ENCODE results near the gene NDUFS7. TPM values are rescaled to one million over a fixed set of nuclear protein-coding genes. Genes with fewer than 3 reads are reported as not detected.
A peak's percentile ranks its signal among the peaks of the same experiment; 100 is the strongest.

NDUFS7 gene
- 100 to 1,000 TPM; 209 to 227 (median 213) TPM for polyA plus RNA-seq

DNA sequence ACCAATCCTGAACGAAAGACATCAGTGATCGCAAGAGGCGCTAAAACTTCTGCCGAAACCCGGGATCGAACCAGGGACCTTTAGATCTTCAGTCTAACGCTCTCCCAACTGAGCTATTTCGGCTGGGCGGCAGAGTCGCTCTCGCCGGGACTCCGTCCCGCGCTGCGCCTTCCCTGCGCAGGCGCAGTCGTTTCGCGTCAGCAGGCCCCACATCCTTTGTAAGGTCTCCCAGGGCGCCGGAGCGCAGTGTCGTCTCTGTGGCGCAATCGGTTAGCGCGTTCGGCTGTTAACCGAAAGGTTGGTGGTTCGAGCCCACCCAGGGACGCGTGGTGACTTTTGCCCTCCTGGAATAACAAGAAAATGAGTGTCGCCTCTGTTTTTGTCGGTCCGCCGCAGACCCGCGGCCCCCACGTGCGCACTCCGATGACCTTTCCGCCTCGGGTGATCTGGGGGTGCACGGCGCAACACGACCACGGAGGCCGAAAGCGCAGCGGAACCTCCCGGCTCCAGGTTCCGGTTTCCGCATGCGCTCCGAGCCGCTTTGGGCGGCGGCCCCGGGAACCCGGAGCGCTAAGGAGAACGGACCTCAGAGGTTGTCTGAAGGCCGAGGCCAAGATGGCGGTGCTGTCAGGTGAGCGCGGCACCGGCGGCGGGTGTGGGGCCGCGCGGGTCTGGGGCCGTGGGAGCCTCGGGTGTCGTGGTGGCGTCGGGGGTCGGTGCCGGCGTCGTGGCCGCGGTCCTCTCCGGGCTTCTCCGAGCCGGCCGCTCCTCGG, at the start of gene NDUFS7:
Gene NDUFS7, plus strand, starts transcription at position 596 of the 773 bp plus-strand sequence. Its CDS starts 20 bp downstream, at position 616.
- peaks cover 24% of the 10 kb centered on the region in 2 donors for H3K4me1 Mint-ChIP-seq
- H3K4me3 Mint-ChIP-seq: peak within 1 kb of the TSS; percentile 93 to 98 (median 95)
- peaks cover 0 to 5% (median 4%) of the 10 kb centered on the region in 6 donors for H3K9me3 Mint-ChIP-seq
- peaks cover 12 to 20% (median 18%) of the 10 kb centered on the region in 3 donors for H3K27me3 Mint-ChIP-seq (ENCODE audit: low read depth in 3 of 3)
- H3K27ac Mint-ChIP-seq: peak within 1 kb of the TSS; percentile 92 to 100 (median 97)
- DNase-seq: peak; percentile 94 to 95 (median 94)
- H3K36me3 Mint-ChIP-seq: peaks cover 0 to 2% (median 0%) of the 10 kb centered on the region in 3 donors

DNA sequence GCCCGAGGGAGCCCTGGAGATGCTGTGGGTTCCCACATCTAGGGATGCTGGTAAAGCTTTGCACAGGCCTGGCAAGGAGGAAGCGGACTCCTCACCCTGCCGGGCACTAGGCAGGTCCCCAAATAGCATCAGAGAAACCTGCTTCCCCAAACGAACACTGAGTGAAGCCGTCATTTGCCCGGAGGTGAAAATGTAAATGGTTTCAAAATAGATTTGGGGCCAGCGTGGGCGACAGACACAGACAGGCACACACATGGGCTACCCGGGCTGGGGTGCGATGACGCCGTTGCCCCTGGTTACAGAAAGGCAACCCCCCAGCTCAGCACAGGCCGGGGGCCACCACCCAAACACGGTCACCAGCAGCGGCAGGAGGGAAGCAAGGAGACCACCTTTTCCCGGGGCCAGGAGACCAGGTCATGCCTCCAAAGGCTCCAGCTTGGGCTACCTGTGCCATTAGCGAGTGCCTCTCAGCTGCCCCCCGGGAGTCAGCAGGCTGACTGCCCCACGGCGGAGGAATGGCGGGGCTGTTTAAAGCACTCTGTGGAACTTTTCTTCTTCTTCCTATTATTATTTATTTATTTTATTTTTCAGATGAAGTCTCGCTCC, 47.5 kb upstream of the NDUFS7 start:
- H3K27ac Mint-ChIP-seq: no peak overlapping the region
- H3K4me1 Mint-ChIP-seq: no peaks in the 10 kb centered on the region
- H3K27me3 Mint-ChIP-seq (ENCODE audit: low read depth in 3 of 3): peaks cover 0 to 2% (median 0%) of the 10 kb centered on the region in 3 donors
- H3K4me3 Mint-ChIP-seq: no peak overlapping the region
- no peaks in the 10 kb centered on the region for H3K36me3 Mint-ChIP-seq
- no peak for DNase-seq
- H3K9me3 Mint-ChIP-seq: no peaks in the 10 kb centered on the region

DNA sequence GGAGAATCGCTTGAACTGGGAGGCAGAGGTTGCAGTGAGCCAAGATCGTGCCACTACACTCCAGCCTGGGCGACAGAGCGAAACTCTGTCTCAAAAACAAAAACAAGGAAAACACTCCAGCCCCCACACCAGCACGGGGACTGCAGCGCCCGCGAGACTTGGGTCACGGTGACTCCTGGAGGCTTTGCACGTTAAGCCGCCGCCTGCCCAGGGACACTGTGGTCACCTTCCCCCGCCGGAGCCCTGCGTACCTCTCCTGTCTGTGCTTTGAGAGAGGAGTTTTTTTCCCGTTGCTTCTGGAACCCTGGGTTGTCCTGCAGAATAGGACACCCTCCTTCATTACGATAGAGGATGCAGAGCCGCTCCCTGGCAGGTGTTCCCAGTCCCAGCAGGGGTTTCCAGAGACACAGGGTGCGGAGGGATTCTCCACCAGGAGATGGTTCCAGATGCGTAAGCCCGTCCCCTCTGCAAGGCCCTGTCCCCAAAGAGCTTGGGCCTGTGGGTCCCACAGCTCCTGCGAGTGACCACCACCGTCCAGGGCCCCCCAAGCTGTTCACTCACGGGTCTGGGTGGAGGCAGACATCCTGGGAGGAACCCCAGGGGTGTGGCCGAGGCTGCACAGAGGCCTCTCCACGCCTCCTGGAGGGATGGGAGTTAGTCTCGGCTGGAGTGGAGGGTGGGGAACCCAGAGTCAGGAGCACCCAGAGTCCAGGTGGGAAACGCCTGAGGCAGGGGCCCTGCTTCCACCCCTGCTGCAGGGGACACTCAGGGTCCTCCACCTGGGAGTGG, 42.8 kb upstream of the NDUFS7 start:
- Mint-ChIP-seq H3K36me3 (no peaks in the 10 kb centered on the region), H3K27me3 (ENCODE audit: low read depth in 3 of 3) (peaks cover 0 to 2% (median 1%) of the 10 kb centered on the region in 3 donors), H3K27ac (no peak overlapping the region), H3K9me3 (no peaks in the 10 kb centered on the region), H3K4me1 (peaks cover 0 to 3% of the 10 kb centered on the region in 2 donors), H3K4me3 (no peak overlapping the region)
- no peak for DNase-seq

DNA sequence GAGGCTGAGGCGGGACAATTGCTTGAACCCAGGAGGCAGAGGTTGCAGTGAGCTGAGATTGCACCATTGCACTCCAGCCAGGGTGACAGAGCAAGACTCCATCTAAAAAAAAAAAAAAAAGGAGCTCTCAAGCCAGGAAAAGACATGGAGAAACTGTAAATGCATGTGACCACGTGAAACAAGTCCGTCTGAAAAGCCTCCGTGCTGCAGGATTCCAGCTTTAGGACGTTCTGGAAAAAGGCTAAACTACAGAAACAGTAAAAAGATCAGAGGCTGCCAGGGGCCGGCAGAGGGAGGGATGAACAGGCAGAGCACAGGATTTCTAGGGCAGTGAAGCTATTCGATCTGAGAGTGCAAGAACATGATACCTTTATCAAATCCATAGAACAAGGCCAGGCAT, 40.7 kb upstream of the NDUFS7 start:
- no peaks in the 10 kb centered on the region for H3K36me3 Mint-ChIP-seq
- no peak overlapping the region for H3K27ac Mint-ChIP-seq
- no peaks in the 10 kb centered on the region for H3K9me3 Mint-ChIP-seq
- peaks cover 0 to 3% of the 10 kb centered on the region in 2 donors for H3K4me1 Mint-ChIP-seq
- no peak overlapping the region for H3K4me3 Mint-ChIP-seq
- peaks cover 0 to 2% (median 1%) of the 10 kb centered on the region in 3 donors for H3K27me3 Mint-ChIP-seq (ENCODE audit: low read depth in 3 of 3)
- no peak for DNase-seq

DNA sequence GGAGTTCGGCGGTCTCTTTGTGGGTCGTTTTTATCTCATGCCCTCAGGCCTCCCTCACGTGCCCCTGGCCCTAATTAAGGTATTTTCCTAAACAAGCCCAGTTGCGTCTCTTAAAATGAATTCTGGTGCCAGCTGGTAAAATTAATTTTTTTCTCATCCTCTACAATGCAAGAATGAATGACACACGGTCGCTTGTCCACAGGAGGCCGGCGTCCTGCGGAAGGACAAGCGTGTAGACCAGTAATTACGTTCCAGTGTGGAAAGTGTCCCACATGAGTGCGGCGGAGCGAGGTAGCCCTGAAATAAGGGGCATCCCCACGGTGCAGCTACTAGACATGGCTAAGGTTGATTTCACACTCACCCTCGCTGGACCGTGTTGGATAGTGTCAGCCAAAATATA, 34.5 kb upstream of the NDUFS7 start:
- peaks cover 0 to 3% of the 10 kb centered on the region in 2 donors for H3K4me1 Mint-ChIP-seq
- H3K36me3 Mint-ChIP-seq: no peaks in the 10 kb centered on the region
- no peak overlapping the region for H3K27ac Mint-ChIP-seq
- no peak overlapping the region for H3K4me3 Mint-ChIP-seq
- no peak for DNase-seq
- no peaks in the 10 kb centered on the region for H3K9me3 Mint-ChIP-seq
- peaks cover 0 to 3% (median 2%) of the 10 kb centered on the region in 3 donors for H3K27me3 Mint-ChIP-seq (ENCODE audit: low read depth in 3 of 3)

DNA sequence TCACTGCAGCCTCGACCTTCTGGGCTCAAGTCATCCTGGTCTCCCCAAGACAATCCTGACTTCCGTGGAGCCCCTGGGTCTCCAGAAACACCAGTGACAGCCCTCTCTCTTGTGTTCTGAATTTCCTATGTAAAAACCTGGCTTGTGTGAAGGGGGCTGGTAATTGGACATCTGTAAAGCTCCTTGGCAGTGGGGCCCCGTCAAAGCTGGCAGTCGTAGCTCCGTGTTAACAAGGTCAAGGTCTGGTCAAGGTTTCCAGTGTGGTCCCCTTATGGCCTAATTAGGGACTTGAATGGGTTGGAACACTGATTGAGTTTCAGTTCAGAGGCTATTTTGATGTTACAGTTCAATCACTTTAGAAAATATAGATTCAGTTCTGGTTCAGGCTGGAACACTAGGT, 32.8 kb upstream of the NDUFS7 start:
- Mint-ChIP-seq H3K4me1 (peaks cover 7 to 8% of the 10 kb centered on the region in 2 donors), H3K36me3 (no peaks in the 10 kb centered on the region), H3K9me3 (no peaks in the 10 kb centered on the region), H3K4me3 (peak overlapping the region in 1 of 5 donors; percentile 12), H3K27me3 (ENCODE audit: low read depth in 3 of 3) (peaks cover 3 to 10% (median 5%) of the 10 kb centered on the region in 3 donors), H3K27ac (no peak overlapping the region)
- DNase-seq: no peak

DNA sequence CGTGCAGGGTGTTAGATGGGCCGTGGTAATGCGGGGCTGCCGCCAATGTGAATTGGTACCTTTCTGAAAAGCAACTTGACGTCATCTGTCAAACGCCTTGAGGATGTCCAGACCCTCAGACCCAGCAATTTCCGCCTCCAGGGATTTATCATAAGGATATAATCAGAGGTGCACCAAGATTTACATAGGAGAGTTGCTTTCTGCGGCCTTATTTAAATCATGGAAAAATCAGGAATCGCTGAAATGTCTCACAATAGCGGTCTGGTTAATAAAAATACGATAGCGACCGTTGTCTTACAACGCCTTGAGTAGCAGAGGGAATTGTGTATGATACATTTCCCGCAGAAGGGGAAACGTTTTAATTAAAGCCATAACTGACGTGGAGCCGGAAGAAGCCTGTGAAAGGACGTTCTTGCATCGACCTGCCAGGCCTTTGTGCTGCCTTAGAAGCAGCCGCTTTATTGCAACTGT, 32.3 kb upstream of the NDUFS7 start:
- DNase-seq: no peak
- H3K27ac Mint-ChIP-seq: no peak overlapping the region
- H3K4me1 Mint-ChIP-seq: peaks cover 13% of the 10 kb centered on the region in 2 donors
- peaks cover 4 to 13% (median 5%) of the 10 kb centered on the region in 3 donors for H3K27me3 Mint-ChIP-seq (ENCODE audit: low read depth in 3 of 3)
- H3K9me3 Mint-ChIP-seq: no peaks in the 10 kb centered on the region
- no peaks in the 10 kb centered on the region for H3K36me3 Mint-ChIP-seq
- peak overlapping the region in 2 of 5 donors; percentile 6 to 30 for H3K4me3 Mint-ChIP-seq

DNA sequence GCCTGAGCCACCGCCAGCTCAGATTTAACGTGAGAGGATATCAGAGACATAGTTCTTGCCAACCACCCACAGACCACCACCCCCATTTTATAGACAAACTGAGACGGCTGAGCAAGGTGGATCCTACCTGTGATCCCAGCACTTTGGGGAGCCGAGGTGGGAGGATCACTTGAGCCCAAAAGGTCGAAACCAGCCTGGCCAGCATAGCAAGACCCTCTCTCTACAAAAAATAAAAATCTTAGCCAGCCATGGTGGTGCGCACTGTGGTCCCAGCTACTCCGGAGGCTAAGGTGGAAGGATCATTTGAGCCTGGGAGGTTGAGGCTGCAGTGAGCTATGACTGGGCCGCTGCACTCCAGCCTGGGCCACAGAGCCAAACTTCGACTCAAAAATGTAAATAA, 30.6 kb upstream of the NDUFS7 start:
- Mint-ChIP-seq H3K4me3 (peak overlapping the region; percentile 29 to 62 (median 53)), H3K36me3 (peaks cover 1 to 13% (median 5%) of the 10 kb centered on the region in 3 donors), H3K27me3 (ENCODE audit: low read depth in 3 of 3) (peaks cover 4 to 13% (median 5%) of the 10 kb centered on the region in 3 donors), H3K27ac (no peak overlapping the region), H3K4me1 (peaks cover 16 to 19% of the 10 kb centered on the region in 2 donors), H3K9me3 (no peaks in the 10 kb centered on the region)
- DNase-seq: no peak

DNA sequence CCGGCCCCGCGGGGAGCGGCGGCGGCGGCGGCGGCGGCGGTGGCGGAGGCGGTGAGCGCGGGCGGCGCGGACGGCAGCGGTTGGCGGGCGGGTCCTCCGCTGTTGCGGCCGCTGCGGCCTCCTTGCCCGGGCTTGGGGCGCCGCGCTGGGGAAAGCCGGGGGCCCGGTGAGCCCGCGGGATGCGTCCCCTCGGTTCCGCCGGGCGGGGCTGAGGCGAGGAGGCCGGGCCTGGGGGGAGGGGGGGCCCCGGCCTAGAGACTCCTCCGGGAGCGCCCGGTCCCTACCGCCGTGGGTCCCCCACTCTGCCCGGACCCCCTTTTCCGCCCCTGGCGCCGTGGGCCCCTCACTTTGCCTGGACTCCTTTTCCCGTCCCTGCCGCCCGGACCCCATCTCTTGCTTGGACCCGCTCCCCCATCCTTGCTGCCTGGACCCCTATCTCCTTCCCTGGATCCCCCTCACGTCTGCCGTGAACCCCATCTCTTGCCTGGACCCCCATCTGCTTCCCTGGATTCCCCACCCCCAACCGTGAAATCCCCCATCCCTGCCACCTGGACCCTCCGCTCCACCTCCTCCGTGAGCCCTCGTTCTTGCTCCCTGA, 28.6 kb upstream of the NDUFS7 start:
- Mint-ChIP-seq H3K9me3 (no peaks in the 10 kb centered on the region), H3K36me3 (peaks cover 7 to 32% (median 16%) of the 10 kb centered on the region in 3 donors), H3K27ac (peak overlapping the region in 5 of 6 donors; percentile 58 to 90 (median 73)), H3K4me1 (peaks cover 17 to 26% of the 10 kb centered on the region in 2 donors), H3K27me3 (ENCODE audit: low read depth in 3 of 3) (peaks cover 4 to 13% (median 5%) of the 10 kb centered on the region in 3 donors), H3K4me3 (peak overlapping the region; percentile 83 to 88 (median 87))
- no peak for DNase-seq

DNA sequence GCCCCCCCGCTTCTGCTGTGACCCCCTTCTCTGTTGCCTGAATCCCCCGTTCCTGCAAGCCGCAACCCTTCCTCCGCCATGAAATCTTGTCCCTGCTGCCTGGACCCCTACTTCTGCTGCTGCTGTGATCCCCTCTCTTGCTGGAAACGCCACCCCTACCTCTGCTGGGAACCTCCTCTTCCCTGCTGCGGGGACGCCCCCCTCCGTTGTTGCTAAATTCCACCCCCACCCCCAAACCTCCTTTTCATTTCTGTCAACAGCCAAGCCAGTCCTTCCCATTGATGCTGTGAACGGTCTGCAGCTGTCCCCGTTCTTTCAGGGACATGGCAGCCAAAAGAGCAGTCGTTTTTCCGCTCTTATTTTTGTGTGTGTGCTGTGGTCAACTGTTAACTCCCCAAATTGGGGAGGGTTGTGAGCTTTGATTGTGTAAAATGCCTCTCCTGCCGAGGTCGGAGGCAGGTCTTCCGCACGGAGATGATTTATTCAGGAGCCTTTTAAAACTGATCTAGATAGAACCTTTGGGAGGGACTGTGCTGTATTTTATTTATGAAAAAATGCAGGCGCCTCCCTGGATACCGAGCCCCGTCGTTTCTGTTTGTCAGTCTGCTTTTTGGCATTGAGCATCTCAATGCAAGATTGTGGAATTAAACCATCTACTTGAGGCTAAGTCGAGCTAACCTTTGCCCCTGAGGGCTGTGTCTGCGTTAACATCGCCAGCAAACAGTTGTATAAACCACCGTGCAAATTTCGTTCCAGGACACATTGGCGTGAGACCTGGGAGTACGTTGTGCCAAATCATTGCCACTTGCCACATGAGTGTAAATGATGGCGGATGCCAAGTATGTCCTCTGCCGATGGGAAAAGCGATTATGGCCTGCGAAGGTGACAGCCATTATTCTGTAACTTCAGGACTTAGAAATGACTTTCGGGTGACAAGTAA, 27.9 kb upstream of the NDUFS7 start:
- H3K4me1 Mint-ChIP-seq: peaks cover 17 to 26% of the 10 kb centered on the region in 2 donors
- peaks cover 4 to 13% (median 6%) of the 10 kb centered on the region in 3 donors for H3K27me3 Mint-ChIP-seq (ENCODE audit: low read depth in 3 of 3)
- H3K36me3 Mint-ChIP-seq: peaks cover 7 to 36% (median 16%) of the 10 kb centered on the region in 3 donors
- H3K9me3 Mint-ChIP-seq: no peaks in the 10 kb centered on the region
- peak overlapping the region; percentile 83 to 88 (median 87) for H3K4me3 Mint-ChIP-seq
- DNase-seq: no peak
- H3K27ac Mint-ChIP-seq: peak overlapping the region; percentile 58 to 90 (median 74)

DNA sequence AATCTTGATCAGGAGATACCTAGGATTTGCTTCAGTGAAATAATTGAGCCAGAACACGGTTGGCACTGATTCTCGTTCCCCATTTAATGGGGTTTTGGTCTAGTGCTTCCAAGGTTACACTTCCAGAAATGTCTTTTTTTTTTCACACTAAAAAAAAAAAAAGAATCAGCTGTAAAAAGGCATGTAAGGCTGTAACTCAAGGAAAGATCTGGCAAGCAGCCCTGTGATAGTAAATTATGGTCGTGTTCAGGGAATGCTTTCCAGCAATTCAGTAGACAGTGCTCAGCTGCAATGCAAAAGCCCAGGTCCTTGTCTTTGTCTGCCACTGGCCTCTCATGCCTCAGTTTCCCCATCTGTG, 27.2 kb upstream of the NDUFS7 start:
- Mint-ChIP-seq H3K27me3 (ENCODE audit: low read depth in 3 of 3) (peaks cover 4 to 13% (median 7%) of the 10 kb centered on the region in 3 donors), H3K4me1 (peaks cover 17 to 26% of the 10 kb centered on the region in 2 donors), H3K9me3 (no peaks in the 10 kb centered on the region), H3K27ac (peak overlapping the region in 1 of 6 donors; percentile 58), H3K4me3 (peak overlapping the region in 4 of 5 donors; percentile 83 to 88 (median 87)), H3K36me3 (peaks cover 7 to 39% (median 16%) of the 10 kb centered on the region in 3 donors)
- DNase-seq: no peak

DNA sequence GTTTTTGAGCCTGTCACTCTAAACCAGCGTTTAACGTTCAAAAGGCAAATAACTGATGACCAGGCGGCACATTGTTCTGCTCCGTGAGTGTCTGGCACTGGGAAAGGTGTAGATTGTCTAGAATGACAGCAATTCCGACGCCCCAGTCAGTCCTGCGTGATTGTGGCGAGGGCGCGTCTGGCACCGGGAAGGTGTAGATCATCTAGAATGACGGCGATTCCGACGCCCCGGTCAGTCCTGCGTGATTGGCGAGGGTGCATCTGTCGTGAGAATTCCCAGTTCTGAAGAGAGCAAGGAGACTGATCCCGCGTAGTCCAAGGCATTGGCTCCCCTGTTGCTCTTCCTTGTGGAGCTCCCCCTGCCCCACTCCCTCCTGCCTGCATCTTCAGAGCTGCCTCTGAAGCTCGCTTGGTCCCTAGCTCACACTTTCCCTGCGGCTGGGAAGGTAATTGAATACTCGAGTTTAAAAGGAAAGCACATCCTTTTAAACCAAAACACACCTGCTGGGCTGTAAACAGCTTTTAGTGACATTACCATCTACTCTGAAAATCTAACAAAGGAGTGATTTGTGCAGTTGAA, 26.1 kb upstream of the NDUFS7 start:
- DNase-seq: no peak
- Mint-ChIP-seq H3K4me1 (peaks cover 24 to 33% of the 10 kb centered on the region in 2 donors), H3K27me3 (ENCODE audit: low read depth in 3 of 3) (peaks cover 4 to 13% (median 7%) of the 10 kb centered on the region in 3 donors), H3K9me3 (no peaks in the 10 kb centered on the region), H3K4me3 (no peak overlapping the region), H3K27ac (no peak overlapping the region), H3K36me3 (peaks cover 7 to 44% (median 20%) of the 10 kb centered on the region in 3 donors)

Measured in immature natural killer cell (primary cell).